Natural killer cell (primary cell): ENCODE data around the gene ZBTB17. TPM values are rescaled to one million over a fixed set of nuclear protein-coding genes. Genes with fewer than 3 reads are reported as not detected.
"Not testable (repeated sequence)": the region's sequence is repeated elsewhere in the genome, so short reads cannot be mapped to it uniquely, and the experiment has no call there.

ENCODE experiments used
- ATAC-seq, 3 donors: fragments of 150-1000 bp in 2 of 3; fragments of 200-7000 bp in 1 of 3; cut with Tn5 transposase; 1 replicate in 1 of 3; 2 replicates in 2 of 3; pipeline ENCODE4 v1.10.0; 2021; ENCODE audit warnings: mild to moderate bottlenecking in 2 of 3, moderate library complexity in 2 of 3
- DNase-seq, 2 donors: peaks; one replicate each; pipeline versions ENCODE4 v3.0.0 to v3.0.0-alpha.2; 2013 to 2021; ENCODE audit warnings: mixed read lengths in 1 of 2
- H3K27ac ChIP-seq: one replicate; pipeline ENCODE4 v1.5.1; 2013; ENCODE audit warnings: mild to moderate bottlenecking, low read length
- H3K27me3 ChIP-seq: one replicate; pipeline ENCODE4 v1.6.1; 2013; ENCODE audit warnings: low read length; ENCODE audit not compliant: control insufficient read depth, insufficient read depth
- H3K36me3 ChIP-seq: one replicate; pipeline ENCODE4 v1.6.1; 2013; ENCODE audit warnings: low read length; ENCODE audit not compliant: control insufficient read depth, insufficient read depth
- H3K4me1 ChIP-seq: one replicate; pipeline ENCODE4 v1.6.1; 2013; ENCODE audit warnings: low read length; ENCODE audit not compliant: control insufficient read depth, insufficient read depth
- H3K4me3 ChIP-seq: one replicate; pipeline ENCODE4 v1.5.1; 2013; ENCODE audit warnings: low read length
- H3K9me3 ChIP-seq: one replicate; pipeline ENCODE4 v1.6.1; 2013; ENCODE audit warnings: low read length; ENCODE audit not compliant: control insufficient read depth, insufficient read depth
- H3K27ac Mint-ChIP-seq, 2 donors: one replicate each; pipeline ENCODE4 v1.8.0; 2022; ENCODE audit warnings: mild to moderate bottlenecking in 2 of 2, mixed read lengths in 2 of 2, moderate library complexity in 1 of 2
- H3K27me3 Mint-ChIP-seq, 2 donors: one replicate each; pipeline ENCODE4 v1.8.0; 2022; ENCODE audit warnings: low read depth in 2 of 2, mixed read lengths in 2 of 2
- H3K36me3 Mint-ChIP-seq: one replicate; pipeline ENCODE4 v1.8.0; 2022; ENCODE audit warnings: mixed read lengths
- H3K4me1 Mint-ChIP-seq, 2 donors: one replicate each; pipeline ENCODE4 v1.8.0; 2022; ENCODE audit warnings: mixed read lengths in 2 of 2
- H3K4me3 Mint-ChIP-seq: one replicate; pipeline ENCODE4 v1.8.0; 2022; ENCODE audit warnings: mild to moderate bottlenecking, moderate library complexity, mixed read lengths
- H3K9me3 Mint-ChIP-seq, 2 donors: one replicate each; pipeline ENCODE4 v1.8.0; 2022; ENCODE audit warnings: mixed read lengths in 2 of 2
- WGBS: methylation state at CpG from one replicate; pipeline ENCODE4 v1.1.7; 2013; ENCODE audit warnings: missing lambda C conversion rate; ENCODE audit not compliant: insufficient coverage; 5-methylcytosine and 5-hydroxymethylcytosine counted together
- intact Hi-C: fragments of 100-400 bp; cut with micrococcal nuclease; formaldehyde crosslinking; loops from one replicate; pipeline ENCODE4 v1.14.2; 2022
- total RNA-seq, 4 donors: library from RNA; stranded (reverse); fragments of 120-200 nt in 1 of 4; gene quantifications; one replicate each; pipeline versions ENCODE4 v1.2.3 to v1.2.4, GENCODE V29; 2013 to 2022
- TF ChIP-seq, protein P1 (sequence below): fragments of 200-600 bp; IDR thresholded peaks from one replicate; pipeline ENCODE4 v1.8.0; 2022; ENCODE audit warnings: antibody characterized with exemption

Gene ZBTB17
- total RNA-seq, 3 donors from 2014 or later (not counting 1 experiment from before 2014, with no cell fraction given): 86.0 to 100 (median 86.9) TPM

- H3K36me3 Mint-ChIP-seq: peaks cover 8% of the 10 kb centered on the region
- no peak overlapping the region for H3K4me3 ChIP-seq
- ATAC-seq: peak in 2 of 3 donors; percentile 27 to 49
- H3K4me1 ChIP-seq: peaks cover 11% of the 10 kb centered on the region
- H3K36me3 ChIP-seq: peaks cover 41% of the 10 kb centered on the region
- no peaks in the 10 kb centered on the region for H3K9me3 Mint-ChIP-seq
- WGBS: 60% methylated on average over 7 of the region's 7 CpGs
- no peaks in the 10 kb centered on the region for H3K9me3 ChIP-seq
- H3K27ac ChIP-seq: no peak overlapping the region
- peak overlapping the region; percentile 53 for H3K4me3 Mint-ChIP-seq
- intact Hi-C loops: loop anchor here (5.0 kb wide), 2 partner anchors 80 to 100 kb away; no protein-coding TSS in a partner anchor
- H3K27me3 Mint-ChIP-seq: no peaks in the 10 kb centered on the region
- no peaks in the 10 kb centered on the region for H3K27me3 ChIP-seq
- TF ChIP-seq, protein P1, sequence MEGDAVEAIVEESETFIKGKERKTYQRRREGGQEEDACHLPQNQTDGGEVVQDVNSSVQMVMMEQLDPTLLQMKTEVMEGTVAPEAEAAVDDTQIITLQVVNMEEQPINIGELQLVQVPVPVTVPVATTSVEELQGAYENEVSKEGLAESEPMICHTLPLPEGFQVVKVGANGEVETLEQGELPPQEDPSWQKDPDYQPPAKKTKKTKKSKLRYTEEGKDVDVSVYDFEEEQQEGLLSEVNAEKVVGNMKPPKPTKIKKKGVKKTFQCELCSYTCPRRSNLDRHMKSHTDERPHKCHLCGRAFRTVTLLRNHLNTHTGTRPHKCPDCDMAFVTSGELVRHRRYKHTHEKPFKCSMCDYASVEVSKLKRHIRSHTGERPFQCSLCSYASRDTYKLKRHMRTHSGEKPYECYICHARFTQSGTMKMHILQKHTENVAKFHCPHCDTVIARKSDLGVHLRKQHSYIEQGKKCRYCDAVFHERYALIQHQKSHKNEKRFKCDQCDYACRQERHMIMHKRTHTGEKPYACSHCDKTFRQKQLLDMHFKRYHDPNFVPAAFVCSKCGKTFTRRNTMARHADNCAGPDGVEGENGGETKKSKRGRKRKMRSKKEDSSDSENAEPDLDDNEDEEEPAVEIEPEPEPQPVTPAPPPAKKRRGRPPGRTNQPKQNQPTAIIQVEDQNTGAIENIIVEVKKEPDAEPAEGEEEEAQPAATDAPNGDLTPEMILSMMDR: no peak
- peaks cover 27 to 35% of the 10 kb centered on the region in 2 donors for H3K4me1 Mint-ChIP-seq
- DNase-seq: peak in 1 of 2 donors; percentile 29
- peak overlapping the region; percentile 79 to 86 for H3K27ac Mint-ChIP-seq
These were observed 59.0 kb downstream of the ZBTB17 start for GRCh38 chr1:15916916-15917315.

DNA sequence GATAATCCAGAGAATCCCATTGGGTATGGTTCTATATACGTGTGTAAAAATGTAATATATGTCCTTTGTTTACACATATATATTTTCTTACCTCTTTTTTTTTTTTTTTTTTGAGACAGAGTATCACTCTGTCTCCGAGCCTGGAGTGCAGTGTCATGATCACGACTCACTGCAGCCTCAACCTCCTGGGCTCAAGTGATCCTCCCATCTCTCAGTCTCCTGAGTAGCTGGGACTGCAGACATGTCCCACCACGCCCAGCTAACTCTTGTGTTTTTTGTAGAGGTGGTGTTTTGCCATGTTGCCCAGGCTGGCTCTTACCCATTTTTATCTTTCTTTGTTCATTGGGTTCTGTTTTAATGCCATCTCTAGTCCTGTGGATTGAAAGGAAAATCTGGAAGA, 59.5 kb downstream of the ZBTB17 start:
- DNase-seq (no peak), ATAC-seq (peak in 2 of 3 donors; percentile 21 to 25)
- H3K27me3 Mint-ChIP-seq: no peaks in the 10 kb centered on the region
- H3K9me3 Mint-ChIP-seq: no peaks in the 10 kb centered on the region
- Histone ChIP-seq H3K4me3 (no peak overlapping the region), H3K27ac (peak overlapping the region; percentile 43), H3K9me3 (no peaks in the 10 kb centered on the region), H3K36me3 (peaks cover 39% of the 10 kb centered on the region), H3K4me1 (peaks cover 11% of the 10 kb centered on the region), H3K27me3 (no peaks in the 10 kb centered on the region)
- H3K4me3 Mint-ChIP-seq: peak overlapping the region; percentile 59
- H3K36me3 Mint-ChIP-seq: peaks cover 5% of the 10 kb centered on the region
- TF ChIP-seq, protein P1: no peak
- H3K4me1 Mint-ChIP-seq: peaks cover 27 to 35% of the 10 kb centered on the region in 2 donors
- intact Hi-C loops: loop anchor here (5.0 kb wide), 2 partner anchors 79 to 99 kb away; no protein-coding TSS in a partner anchor
- 62% methylated on average over 3 of the region's 4 CpGs for WGBS
- peak overlapping the region; percentile 79 to 86 for H3K27ac Mint-ChIP-seq

GRCh38 chr1:15915991-15916390, 59.9 kb downstream of the ZBTB17 start:
- H3K9me3 Mint-ChIP-seq: no peaks in the 10 kb centered on the region
- TF ChIP-seq, protein P1: no peak
- Histone ChIP-seq H3K4me3 (no peak overlapping the region), H3K4me1 (peaks cover 11% of the 10 kb centered on the region), H3K27me3 (no peaks in the 10 kb centered on the region), H3K36me3 (peaks cover 40% of the 10 kb centered on the region), H3K9me3 (no peaks in the 10 kb centered on the region), H3K27ac (peak overlapping the region; percentile 34)
- no peaks in the 10 kb centered on the region for H3K27me3 Mint-ChIP-seq
- peaks cover 27 to 35% of the 10 kb centered on the region in 2 donors for H3K4me1 Mint-ChIP-seq
- DNase-seq: peak in 1 of 2 donors; percentile 55
- ATAC-seq: peak in 2 of 3 donors; percentile 29 to 35
- peaks cover under 1% of the 10 kb centered on the region for H3K36me3 Mint-ChIP-seq
- peak overlapping the region; percentile 59 for H3K4me3 Mint-ChIP-seq
- H3K27ac Mint-ChIP-seq: peak overlapping the region; percentile 79 to 86
- no CpG with 5 or more reads among the region's 4 CpGs for WGBS
- intact Hi-C loops: loop anchor here (5.0 kb wide), 2 partner anchors 79 to 99 kb away; no protein-coding TSS in a partner anchor

DNA sequence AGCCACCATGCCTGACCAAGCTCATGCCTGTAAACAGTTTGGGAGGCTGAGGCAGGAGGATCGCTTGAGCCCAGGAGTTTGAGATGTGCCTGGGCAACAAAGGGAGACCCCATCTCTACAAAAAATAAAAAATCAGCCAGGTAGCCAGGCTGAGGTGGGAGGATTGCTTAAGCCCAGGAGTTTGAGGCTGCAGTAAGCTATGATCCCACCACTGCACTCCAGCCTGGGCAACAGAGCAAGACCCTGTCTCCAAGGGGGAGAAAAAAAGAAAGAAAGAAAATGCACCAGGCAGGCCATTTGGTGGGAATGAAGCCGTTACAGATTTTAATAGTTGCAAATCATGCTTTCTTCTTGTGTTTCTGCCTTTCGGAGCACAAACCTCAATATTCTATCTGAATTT, 62.3 kb downstream of the ZBTB17 start:
- DNase-seq, H3K9me3 ChIP-seq, intact Hi-C loops, H3K9me3 Mint-ChIP-seq, H3K27me3 Mint-ChIP-seq, ATAC-seq, H3K27ac ChIP-seq, H3K36me3 Mint-ChIP-seq, H3K27me3 ChIP-seq, H3K4me3 ChIP-seq, H3K4me3 Mint-ChIP-seq: not testable (repeated sequence)
- peak overlapping the region; percentile 18 to 45 for H3K27ac Mint-ChIP-seq
- 100% methylated on average over 1 of the region's 3 CpGs for WGBS
- peaks cover 11% of the 10 kb centered on the region for H3K4me1 ChIP-seq
- peaks cover 17 to 24% of the 10 kb centered on the region in 2 donors for H3K4me1 Mint-ChIP-seq
- H3K36me3 ChIP-seq: peaks cover 47% of the 10 kb centered on the region
